NCI-H2029 (cell line): ENCODE results near the gene NEGR1.

Source experiments
- DNase-seq: peaks from one replicate; lab custom pipeline; 2025; lab: John Stamatoyannopoulos, UW

Gene NEGR1

GRCh38 chr1:71463144-71463543 lies 819.2 kb downstream of the NEGR1 start:
- no peak for DNase-seq

DNA sequence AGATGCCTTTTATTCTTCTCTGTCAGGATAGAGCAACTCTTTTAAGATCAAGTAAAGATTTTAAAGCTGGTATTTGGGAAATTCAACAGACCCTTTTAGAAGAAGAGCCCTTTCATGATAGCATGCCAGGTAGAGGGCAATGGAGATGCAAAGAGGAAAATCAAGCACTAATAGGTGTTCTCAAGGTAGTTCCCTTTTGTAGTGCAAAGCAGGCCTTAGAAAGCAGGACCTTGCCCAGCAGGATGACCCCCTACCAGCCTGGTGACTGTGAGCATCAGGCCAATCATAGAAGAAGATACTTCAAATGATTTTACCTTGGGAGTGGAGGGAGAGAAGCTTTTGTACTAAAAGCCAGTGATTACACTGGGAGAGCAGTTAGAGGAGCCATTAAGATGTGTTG lies 820.1 kb downstream of the NEGR1 start:
- no peak for DNase-seq

- DNase-seq: no peak
These were observed 820.9 kb downstream of the NEGR1 start for GRCh38 chr1:71461416-71461815.

DNA sequence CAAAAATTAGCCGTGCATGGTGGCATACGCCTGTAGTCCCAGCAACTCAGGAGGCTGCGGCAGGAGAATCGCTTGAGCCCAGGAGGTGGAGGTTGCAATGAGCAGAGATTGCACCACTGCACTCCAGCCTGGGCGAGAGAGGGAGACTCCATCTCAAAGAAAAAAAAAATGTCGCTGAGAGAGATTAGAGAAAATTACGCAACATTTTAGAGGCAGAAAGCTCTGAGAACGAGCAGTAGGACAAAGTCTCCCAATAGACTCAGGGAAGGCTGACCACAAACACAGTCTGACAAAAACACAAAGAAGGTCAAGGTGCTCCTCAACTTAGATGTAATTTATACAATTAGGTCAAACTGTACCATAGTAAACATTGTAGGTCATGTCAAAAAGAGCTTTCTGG lies 833.9 kb downstream of the NEGR1 start:
- DNase-seq: no peak

- DNase-seq: no peak
These were observed 843.7 kb downstream of the NEGR1 start for GRCh38 chr1:71438626-71439025.

DNA sequence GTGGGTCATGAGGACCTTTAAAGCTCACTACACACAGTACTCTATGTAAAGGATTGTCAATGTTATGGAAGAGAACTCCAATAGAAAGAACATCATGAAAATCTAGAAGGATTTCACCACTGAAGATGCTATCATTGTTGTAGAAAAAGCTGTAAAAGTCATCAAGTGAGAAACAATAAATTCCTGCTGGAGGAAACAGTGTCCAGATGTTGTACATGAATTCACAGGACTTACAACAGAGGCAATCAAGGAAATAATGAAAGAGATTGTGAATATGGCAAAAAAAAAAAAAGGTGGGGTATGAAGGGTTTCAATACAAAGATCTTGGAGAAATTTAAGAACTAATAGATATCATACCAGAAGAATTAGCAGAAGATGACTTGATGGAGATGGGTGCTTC lies 846.4 kb downstream of the NEGR1 start:
- no peak for DNase-seq

DNA sequence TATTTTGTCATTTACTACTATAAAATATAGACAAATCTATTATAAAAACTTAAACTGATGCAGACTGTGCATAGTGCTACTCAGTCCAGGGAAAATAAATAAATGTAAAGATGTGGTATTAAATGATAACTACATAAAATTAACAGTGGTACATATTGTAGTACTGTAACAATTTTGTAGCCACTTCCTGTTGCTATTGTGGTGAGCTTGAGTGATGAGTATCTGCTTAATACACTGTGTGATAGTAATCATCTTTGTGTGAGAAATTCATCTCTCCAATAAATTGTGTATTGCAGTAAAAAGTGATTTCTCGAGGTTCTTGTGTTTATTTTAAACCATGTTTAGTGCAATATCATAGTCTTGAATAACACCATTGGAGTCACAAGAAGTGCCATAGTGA lies 848.1 kb downstream of the NEGR1 start:
- no peak for DNase-seq

- peak; percentile 38 for DNase-seq
These were observed 854.3 kb downstream of the NEGR1 start for GRCh38 chr1:71428029-71428428.

DNA sequence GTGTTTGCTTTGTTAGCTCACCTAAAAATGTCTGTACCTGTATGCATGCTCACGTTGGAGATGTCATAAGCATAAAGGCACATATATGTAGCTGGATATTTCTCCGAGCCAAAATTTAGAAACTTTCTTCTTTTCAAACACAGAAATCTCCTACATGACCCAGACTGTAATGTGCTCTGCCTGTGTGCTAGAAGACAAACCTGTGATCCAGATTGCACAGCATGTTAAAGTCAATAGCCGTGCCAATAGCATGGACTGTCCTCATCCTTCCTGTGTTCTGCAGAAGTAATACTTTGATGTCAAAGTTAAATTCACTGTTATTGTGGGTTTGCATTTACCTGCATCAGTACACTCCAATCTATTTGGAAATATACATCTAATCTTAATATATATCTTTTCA lies 855.3 kb downstream of the NEGR1 start:
- DNase-seq: no peak

GRCh38 chr1:71424536-71424935 lies 857.8 kb downstream of the NEGR1 start:
- DNase-seq: no peak

GRCh38 chr1:71422221-71422620 lies 860.1 kb downstream of the NEGR1 start:
- DNase-seq: no peak

- DNase-seq: peak; percentile 48
These were observed 864.9 kb downstream of the NEGR1 start for GRCh38 chr1:71417421-71417820.

DNA sequence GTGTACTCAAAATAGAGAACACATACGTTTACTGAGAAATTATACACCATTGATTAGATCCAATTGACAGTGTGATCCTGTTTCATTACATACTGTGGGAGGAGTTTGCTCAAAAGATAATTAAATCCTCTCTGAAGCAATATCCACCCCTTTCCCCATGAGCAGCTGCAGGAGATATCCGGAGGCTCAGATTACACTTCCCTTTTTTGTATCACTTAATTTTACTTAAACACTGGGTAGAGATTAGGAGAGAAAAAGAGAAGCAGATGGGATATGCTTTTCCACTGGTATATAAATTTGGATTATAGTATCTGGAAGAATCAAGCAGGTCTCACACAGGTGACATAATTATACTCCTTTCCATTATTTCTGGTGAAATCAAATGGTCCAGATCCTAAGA lies 868.2 kb downstream of the NEGR1 start:
- DNase-seq: peak; percentile 49

GRCh38 chr1:71413441-71414175 lies 868.7 kb downstream of the NEGR1 start:
- DNase-seq: no peak

DNA sequence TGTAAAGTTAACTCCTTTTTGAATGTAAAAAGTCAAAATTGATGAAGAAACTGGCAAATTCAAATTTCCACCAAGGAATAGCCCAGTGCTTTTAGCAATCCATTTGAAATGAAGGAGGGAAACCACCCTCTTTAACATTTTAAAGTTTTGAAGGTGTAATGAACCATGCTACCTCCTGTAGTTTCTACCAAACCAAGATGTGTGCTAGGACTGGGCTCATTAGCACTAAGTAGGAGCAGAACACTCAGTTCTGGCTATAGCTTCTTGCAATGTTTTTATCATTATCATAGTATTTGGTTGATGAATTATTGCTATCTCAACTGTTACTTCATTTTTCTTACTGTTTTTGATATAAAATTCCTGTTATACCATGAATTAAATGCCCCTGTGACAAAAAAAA lies 882.3 kb downstream of the NEGR1 start:
- DNase-seq: no peak

- DNase-seq: no peak
These were observed 882.7 kb downstream of the NEGR1 start for GRCh38 chr1:71399594-71399993.

DNA sequence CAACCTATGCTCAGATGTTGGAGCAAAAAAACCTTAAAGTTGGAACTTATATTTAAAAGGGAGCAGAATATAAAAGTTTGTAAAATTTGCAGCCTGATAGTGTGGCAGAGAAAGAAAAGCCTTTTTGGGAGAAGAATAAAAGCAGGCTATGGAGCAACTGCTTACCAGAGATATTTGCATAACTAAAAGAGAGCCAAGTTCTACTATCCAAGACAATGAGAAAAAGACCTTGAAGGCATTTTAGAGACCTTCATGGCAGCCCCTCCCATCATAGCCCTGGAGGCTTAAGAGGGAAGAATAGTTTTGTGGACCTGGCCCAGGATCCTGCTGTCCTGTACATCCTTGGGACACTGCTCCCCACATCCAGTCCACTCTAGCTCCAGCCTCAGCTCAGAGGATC lies 889.0 kb downstream of the NEGR1 start:
- DNase-seq: no peak

GRCh38 chr1:71390518-71390917 lies 891.8 kb downstream of the NEGR1 start:
- no peak for DNase-seq

- no peak for DNase-seq
These were observed 904.5 kb downstream of the NEGR1 start for GRCh38 chr1:71377886-71378285.

- DNase-seq: no peak
These were observed 909.8 kb downstream of the NEGR1 start for GRCh38 chr1:71372496-71372895.

- DNase-seq: no peak
These were observed 910.8 kb downstream of the NEGR1 start for GRCh38 chr1:71371581-71371980.

DNA sequence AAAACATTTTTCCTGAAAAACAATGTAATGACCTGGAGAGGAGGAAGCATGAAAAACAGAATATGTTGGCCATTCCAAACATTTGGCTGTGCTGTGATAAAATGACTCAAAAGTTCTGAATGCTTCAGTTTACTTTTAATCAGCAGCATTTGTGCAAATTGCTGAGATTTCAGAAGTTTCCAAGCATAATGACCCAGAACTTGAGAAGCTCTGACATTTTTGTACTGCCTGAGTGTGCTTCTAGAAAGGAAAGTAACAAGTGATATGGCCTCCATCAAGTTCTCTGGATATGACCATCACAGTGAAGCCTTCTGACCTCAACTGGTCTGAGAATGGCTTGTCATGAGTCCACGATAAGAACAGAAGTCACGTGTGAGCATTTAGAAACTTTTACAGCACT lies 918.1 kb downstream of the NEGR1 start:
- no peak for DNase-seq

DNA sequence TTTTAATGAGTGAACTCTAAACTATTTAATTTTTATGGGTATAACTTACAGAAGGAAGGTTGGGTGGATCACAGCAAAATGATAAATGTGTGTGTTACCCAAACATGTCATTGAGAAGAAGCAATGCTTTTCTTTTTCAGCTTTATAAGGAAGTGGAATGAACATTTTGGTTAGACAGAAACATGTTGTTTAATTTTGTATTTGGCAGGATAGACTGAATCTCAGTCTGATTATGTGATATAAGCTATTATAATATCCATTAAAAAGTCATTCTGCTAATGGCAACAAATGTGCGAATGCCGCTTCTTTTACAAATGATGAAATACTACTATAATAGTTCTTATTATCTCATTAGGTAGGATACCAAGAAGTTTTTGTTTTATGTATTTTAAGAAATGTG lies 919.6 kb downstream of the NEGR1 start:
- DNase-seq: no peak

- DNase-seq: no peak
These were observed 920.3 kb downstream of the NEGR1 start for GRCh38 chr1:71362076-71362475.
